ENCODE data around the gene PCP4. TPM values are rescaled to one million over a fixed set of nuclear protein-coding genes. Genes with fewer than 3 reads are reported as not detected.

The PCP4 gene
- total and polyA plus RNA-seq, 4 donors = 0.20 TPM; not detected in 3

DNA sequence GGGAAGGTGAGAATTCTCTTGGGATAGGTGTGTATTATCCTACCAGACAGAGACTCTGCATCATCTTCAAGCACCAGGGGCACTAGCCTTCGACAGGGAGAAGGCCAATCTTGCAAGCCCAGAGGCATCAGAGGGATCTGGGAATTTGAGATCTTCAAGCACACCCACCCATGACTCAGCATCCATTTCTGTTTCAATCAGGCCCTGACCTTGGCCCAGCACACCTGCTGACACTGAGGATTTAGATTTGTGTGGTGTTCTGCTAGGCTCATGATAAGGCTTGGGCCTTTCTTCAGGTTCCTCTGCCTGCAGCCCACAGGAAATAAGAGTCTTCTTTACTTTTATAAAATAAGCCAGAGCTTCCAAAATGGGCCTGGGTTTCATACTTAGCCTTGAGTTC lies 6.6 kb upstream of the PCP4 start:
- WGBS = 81% methylated on average over 1 of the region's 1 CpG
- H3K27me3 ChIP-seq (ENCODE audit: control insufficient read depth in 4 of 4, insufficient read depth in 4 of 4, low read length in 3 of 4) = peaks cover 0 to 5% (median 0%) of the 10 kb centered on the region in 4 donors
- H3K27ac ChIP-seq (ENCODE audit: low read depth in 1 of 2, low read length in 2 of 2) = no peak overlapping the region
- no peaks in the 10 kb centered on the region for H3K36me3 ChIP-seq (ENCODE audit: control insufficient read depth in 4 of 4, insufficient read depth in 3 of 4, low read depth in 1 of 4, low read length in 3 of 4)
- TF ChIP-seq HNF4A (conservative IDR thresholded peaks at IDR 0.05) (no peak), HNF4G (IDR thresholded peaks at IDR 0.05) (no peak)
- TF ChIP-seq, protein P1, sequence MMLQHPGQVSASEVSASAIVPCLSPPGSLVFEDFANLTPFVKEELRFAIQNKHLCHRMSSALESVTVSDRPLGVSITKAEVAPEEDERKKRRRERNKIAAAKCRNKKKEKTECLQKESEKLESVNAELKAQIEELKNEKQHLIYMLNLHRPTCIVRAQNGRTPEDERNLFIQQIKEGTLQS (IDR thresholded peaks at IDR 0.05) = no peak
- no peak overlapping the region for H3K9ac ChIP-seq (ENCODE audit: low read depth in 1 of 2, low read length in 2 of 2)
- peaks cover 0 to 2% (median 0%) of the 10 kb centered on the region in 4 donors for H3K9me3 ChIP-seq (ENCODE audit: control insufficient read depth in 4 of 4, low read length in 3 of 4)
- H3K4me1 ChIP-seq (ENCODE audit: control insufficient read depth in 4 of 4, insufficient read depth in 4 of 4, low read length in 3 of 4) = no peaks in the 10 kb centered on the region
- DNase-seq (ENCODE audit: low spot score) = no peak
- H3K4me3 ChIP-seq (ENCODE audit: low read depth in 1 of 3, low read length in 3 of 3) = no peak overlapping the region

DNA sequence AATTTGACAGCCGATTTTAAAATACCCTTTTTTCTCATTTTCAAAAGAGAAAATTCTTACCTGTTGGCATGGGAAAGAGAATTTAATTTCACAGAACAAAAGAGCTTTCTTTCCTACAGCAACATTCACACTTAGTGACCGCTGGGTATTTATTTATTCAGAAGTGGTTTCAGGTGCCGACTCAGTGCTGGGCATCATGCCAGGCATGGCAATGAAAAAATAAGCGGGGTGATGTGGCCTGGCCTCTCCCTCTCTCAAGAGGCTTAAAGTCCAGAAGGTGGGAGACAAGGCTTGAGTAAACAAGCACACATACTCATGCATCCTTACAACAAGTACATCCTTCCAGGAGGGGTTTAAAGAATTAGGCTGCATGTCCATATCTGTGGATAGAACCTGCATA lies 4.1 kb upstream of the PCP4 start:
- Histone ChIP-seq H3K36me3 (ENCODE audit: control insufficient read depth in 4 of 4, insufficient read depth in 3 of 4, low read depth in 1 of 4, low read length in 3 of 4) (no peaks in the 10 kb centered on the region), H3K4me1 (ENCODE audit: control insufficient read depth in 4 of 4, insufficient read depth in 4 of 4, low read length in 3 of 4) (no peaks in the 10 kb centered on the region), H3K27me3 (ENCODE audit: control insufficient read depth in 4 of 4, insufficient read depth in 4 of 4, low read length in 3 of 4) (peaks cover 0 to 5% (median 0%) of the 10 kb centered on the region in 4 donors), H3K4me3 (ENCODE audit: low read depth in 1 of 3, low read length in 3 of 3) (no peak overlapping the region), H3K27ac (ENCODE audit: low read depth in 1 of 2, low read length in 2 of 2) (no peak overlapping the region), H3K9ac (ENCODE audit: low read depth in 1 of 2, low read length in 2 of 2) (no peak overlapping the region), H3K9me3 (ENCODE audit: control insufficient read depth in 4 of 4, low read length in 3 of 4) (no peaks in the 10 kb centered on the region)
- 42% methylated on average over 4 of the region's 4 CpGs for WGBS
- DNase-seq (ENCODE audit: low spot score) = no peak
- TF ChIP-seq, protein P2, sequence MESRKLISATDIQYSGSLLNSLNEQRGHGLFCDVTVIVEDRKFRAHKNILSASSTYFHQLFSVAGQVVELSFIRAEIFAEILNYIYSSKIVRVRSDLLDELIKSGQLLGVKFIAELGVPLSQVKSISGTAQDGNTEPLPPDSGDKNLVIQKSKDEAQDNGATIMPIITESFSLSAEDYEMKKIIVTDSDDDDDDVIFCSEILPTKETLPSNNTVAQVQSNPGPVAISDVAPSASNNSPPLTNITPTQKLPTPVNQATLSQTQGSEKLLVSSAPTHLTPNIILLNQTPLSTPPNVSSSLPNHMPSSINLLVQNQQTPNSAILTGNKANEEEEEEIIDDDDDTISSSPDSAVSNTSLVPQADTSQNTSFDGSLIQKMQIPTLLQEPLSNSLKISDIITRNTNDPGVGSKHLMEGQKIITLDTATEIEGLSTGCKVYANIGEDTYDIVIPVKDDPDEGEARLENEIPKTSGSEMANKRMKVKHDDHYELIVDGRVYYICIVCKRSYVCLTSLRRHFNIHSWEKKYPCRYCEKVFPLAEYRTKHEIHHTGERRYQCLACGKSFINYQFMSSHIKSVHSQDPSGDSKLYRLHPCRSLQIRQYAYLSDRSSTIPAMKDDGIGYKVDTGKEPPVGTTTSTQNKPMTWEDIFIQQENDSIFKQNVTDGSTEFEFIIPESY (IDR thresholded peaks at IDR 0.05) = no peak
- TF ChIP-seq, protein P3, sequence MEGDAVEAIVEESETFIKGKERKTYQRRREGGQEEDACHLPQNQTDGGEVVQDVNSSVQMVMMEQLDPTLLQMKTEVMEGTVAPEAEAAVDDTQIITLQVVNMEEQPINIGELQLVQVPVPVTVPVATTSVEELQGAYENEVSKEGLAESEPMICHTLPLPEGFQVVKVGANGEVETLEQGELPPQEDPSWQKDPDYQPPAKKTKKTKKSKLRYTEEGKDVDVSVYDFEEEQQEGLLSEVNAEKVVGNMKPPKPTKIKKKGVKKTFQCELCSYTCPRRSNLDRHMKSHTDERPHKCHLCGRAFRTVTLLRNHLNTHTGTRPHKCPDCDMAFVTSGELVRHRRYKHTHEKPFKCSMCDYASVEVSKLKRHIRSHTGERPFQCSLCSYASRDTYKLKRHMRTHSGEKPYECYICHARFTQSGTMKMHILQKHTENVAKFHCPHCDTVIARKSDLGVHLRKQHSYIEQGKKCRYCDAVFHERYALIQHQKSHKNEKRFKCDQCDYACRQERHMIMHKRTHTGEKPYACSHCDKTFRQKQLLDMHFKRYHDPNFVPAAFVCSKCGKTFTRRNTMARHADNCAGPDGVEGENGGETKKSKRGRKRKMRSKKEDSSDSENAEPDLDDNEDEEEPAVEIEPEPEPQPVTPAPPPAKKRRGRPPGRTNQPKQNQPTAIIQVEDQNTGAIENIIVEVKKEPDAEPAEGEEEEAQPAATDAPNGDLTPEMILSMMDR (IDR thresholded peaks at IDR 0.05; ENCODE audit: low read depth, low read length, missing input control) = no peak
- TF ChIP-seq HNF4G (IDR thresholded peaks at IDR 0.05) (no peak), SP1 (IDR thresholded peaks at IDR 0.05) (no peak), JUND (IDR thresholded peaks at IDR 0.05) (no peak), TAF1 (conservative IDR thresholded peaks at IDR 0.05) (no peak), EGR1 (IDR thresholded peaks at IDR 0.05; ENCODE audit: low read depth in 2 of 2) (no peak), HNF4A (conservative IDR thresholded peaks at IDR 0.05) (no peak), YY1 (IDR thresholded peaks at IDR 0.05) (no peak), GABPA (IDR thresholded peaks at IDR 0.05 in 1 of 2, conservative IDR thresholded peaks at IDR 0.05 in 1 of 2) (no peak), RAD21 (IDR thresholded peaks at IDR 0.05) (no peak), FOXA2 (IDR thresholded peaks at IDR 0.05) (no peak), NR2F2 (IDR thresholded peaks at IDR 0.05) (no peak), RXRA (IDR thresholded peaks at IDR 0.05) (no peak)
- TF ChIP-seq, protein P1 (IDR thresholded peaks at IDR 0.05) = no peak
- TF ChIP-seq, protein P4, sequence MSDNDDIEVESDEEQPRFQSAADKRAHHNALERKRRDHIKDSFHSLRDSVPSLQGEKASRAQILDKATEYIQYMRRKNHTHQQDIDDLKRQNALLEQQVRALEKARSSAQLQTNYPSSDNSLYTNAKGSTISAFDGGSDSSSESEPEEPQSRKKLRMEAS (IDR thresholded peaks at IDR 0.05) = no peak
- TF ChIP-seq, protein P5, sequence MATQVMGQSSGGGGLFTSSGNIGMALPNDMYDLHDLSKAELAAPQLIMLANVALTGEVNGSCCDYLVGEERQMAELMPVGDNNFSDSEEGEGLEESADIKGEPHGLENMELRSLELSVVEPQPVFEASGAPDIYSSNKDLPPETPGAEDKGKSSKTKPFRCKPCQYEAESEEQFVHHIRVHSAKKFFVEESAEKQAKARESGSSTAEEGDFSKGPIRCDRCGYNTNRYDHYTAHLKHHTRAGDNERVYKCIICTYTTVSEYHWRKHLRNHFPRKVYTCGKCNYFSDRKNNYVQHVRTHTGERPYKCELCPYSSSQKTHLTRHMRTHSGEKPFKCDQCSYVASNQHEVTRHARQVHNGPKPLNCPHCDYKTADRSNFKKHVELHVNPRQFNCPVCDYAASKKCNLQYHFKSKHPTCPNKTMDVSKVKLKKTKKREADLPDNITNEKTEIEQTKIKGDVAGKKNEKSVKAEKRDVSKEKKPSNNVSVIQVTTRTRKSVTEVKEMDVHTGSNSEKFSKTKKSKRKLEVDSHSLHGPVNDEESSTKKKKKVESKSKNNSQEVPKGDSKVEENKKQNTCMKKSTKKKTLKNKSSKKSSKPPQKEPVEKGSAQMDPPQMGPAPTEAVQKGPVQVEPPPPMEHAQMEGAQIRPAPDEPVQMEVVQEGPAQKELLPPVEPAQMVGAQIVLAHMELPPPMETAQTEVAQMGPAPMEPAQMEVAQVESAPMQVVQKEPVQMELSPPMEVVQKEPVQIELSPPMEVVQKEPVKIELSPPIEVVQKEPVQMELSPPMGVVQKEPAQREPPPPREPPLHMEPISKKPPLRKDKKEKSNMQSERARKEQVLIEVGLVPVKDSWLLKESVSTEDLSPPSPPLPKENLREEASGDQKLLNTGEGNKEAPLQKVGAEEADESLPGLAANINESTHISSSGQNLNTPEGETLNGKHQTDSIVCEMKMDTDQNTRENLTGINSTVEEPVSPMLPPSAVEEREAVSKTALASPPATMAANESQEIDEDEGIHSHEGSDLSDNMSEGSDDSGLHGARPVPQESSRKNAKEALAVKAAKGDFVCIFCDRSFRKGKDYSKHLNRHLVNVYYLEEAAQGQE (IDR thresholded peaks at IDR 0.05) = no peak
